Suppressor macrophage treated with lipopolysaccharide for 4 hours (primary cell): Measurements from ENCODE around the gene HYI.
"Not testable (repeated sequence)": the region's sequence is repeated elsewhere in the genome, so short reads cannot be mapped to it uniquely, and the experiment has no call there.

Source experiments
- DNase-seq: peaks from one replicate; pipeline ENCODE4 v3.0.0-alpha.2; 2020

The HYI gene

GRCh38 chr1:43426221-43426620, 27.5 kb downstream of the HYI start:
- no peak for DNase-seq

- no peak for DNase-seq
Observed at GRCh38 chr1:43425045-43425444, 28.7 kb downstream of the HYI start.

- DNase-seq, result no peak
Observed at GRCh38 chr1:43423672-43424550, 29.8 kb downstream of the HYI start.

GRCh38 chr1:43422995-43423671, 30.6 kb downstream of the HYI start:
- no peak for DNase-seq

- no peak for DNase-seq
Observed at GRCh38 chr1:43421976-43422750, 31.6 kb downstream of the HYI start.

- DNase-seq, result no peak
Observed at GRCh38 chr1:43421396-43421795, 32.3 kb downstream of the HYI start.

GRCh38 chr1:43420874-43421273, 32.9 kb downstream of the HYI start:
- DNase-seq, result no peak

GRCh38 chr1:43419627-43420425, 33.9 kb downstream of the HYI start:
- DNase-seq, result no peak

- no peak for DNase-seq
Observed at GRCh38 chr1:43418858-43419257, 34.9 kb downstream of the HYI start.

- no peak for DNase-seq
Observed at GRCh38 chr1:43415901-43416300, 37.8 kb downstream of the HYI start.

GRCh38 chr1:43414634-43415223, 39.0 kb downstream of the HYI start:
- peak; percentile 74 for DNase-seq

GRCh38 chr1:43413426-43413825, 40.3 kb downstream of the HYI start:
- not testable (repeated sequence) for DNase-seq

GRCh38 chr1:43410571-43410970, 43.2 kb downstream of the HYI start:
- no peak for DNase-seq

GRCh38 chr1:43405876-43406234, 47.9 kb downstream of the HYI start:
- no peak for DNase-seq

GRCh38 chr1:43405219-43405875, 48.4 kb downstream of the HYI start:
- no peak for DNase-seq

- no peak for DNase-seq
Observed at GRCh38 chr1:43404353-43404752, 49.4 kb downstream of the HYI start.

GRCh38 chr1:43402089-43402865, 51.5 kb downstream of the HYI start:
- no peak for DNase-seq
